Neural cell (in vitro differentiated cells): ENCODE results near the gene CPXM1.

Experiments
- CTCF ChIP-seq: fragments of 450-650 bp; IDR thresholded peaks from 2 replicates; pipeline ENCODE4 v1.5.1; 2014; ENCODE audit warnings: antibody characterized with exemption, mild to moderate bottlenecking, moderate library complexity; ENCODE audit not compliant: poor library complexity, severe bottlenecking
- EP300 ChIP-seq: fragments of 450-650 bp; conservative IDR thresholded peaks from 2 replicates; pipeline ENCODE4 v1.6.1; 2014; ENCODE audit warnings: antibody characterized with exemption, mild to moderate bottlenecking, moderate library complexity; ENCODE audit not compliant: poor library complexity, severe bottlenecking
- POLR2AphosphoS5 ChIP-seq: IDR thresholded peaks from 2 replicates; pipeline ENCODE4 v1.6.1; 2012
- RAD21 ChIP-seq: fragments of 450-650 bp; conservative IDR thresholded peaks from 2 replicates; pipeline ENCODE4 v1.6.1; 2014; ENCODE audit warnings: antibody characterized with exemption, mild to moderate bottlenecking, moderate library complexity
- REST ChIP-seq: IDR thresholded peaks from 2 replicates; pipeline ENCODE4 v1.6.1; 2012; ENCODE audit warnings: borderline replicate concordance
- TAF1 ChIP-seq: IDR thresholded peaks from 2 replicates; pipeline ENCODE4 v1.6.1; 2012; ENCODE audit warnings: low read depth

DNA sequence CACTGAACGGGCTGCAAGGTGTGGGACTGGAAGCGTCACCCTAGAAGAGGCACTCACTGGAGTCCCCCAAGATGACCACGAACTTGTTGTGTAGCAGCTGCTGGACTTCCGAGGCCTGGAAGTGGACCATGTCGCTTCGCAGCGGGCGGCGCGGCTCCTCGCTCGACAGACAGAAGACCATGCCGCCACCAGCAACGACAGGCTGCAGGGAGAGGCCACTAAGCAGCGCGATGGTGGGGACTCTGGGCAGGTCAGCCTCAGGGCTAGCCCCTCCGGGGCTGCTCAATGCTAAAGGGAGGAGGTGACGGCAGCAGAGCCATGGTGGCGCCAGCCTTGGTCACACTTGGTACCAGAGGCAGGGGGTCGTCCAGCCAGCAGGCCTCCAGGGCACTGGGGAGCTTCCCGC, 39.3 kb upstream of the CPXM1 start:
- no peak for TF ChIP-seq CTCF
- TF ChIP-seq POLR2AphosphoS5, result no peak
- no peak for TF ChIP-seq TAF1
- no peak for TF ChIP-seq EP300
- TF ChIP-seq RAD21, result no peak
- TF ChIP-seq REST, result no peak
